ENCODE data around the gene ECT2.
"Not testable (repeated sequence)": the region's sequence is repeated elsewhere in the genome, so short reads cannot be mapped to it uniquely, and the experiment has no call there.

ECT2 gene

DNA sequence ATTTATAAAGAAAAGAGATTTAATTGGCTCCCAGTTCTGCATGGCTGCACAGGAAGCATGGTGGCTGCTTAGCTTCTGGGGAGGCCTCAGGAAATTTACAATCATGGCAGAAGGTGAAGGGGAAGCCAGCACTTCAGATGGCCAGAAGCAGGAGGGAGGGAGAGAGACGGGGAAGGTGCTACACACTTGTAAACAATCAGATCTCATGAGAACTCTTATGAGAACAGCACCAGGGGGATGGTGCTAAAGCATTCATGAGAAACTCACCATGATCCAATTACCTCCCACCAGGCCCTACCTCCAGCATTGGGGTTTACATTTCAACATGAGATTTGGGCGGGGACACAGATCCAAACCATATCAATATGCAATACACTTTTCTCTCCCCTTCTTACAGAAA is 73.7 kb downstream of the ECT2 start:
- Histone ChIP-seq H3K27ac (replicated peaks) (no peak overlapping the region), H3K4me3 (replicated peaks; ENCODE audit: insufficient read depth, low read length) (no peak overlapping the region), H3K27me3 (ENCODE audit: insufficient read depth, poor library complexity, severe bottlenecking) (no peaks in the 10 kb centered on the region)
- DNase-seq (ENCODE audit: low read depth in 1 of 2, low spot score in 1 of 2), result no peak
- TF ChIP-seq, protein P1, sequence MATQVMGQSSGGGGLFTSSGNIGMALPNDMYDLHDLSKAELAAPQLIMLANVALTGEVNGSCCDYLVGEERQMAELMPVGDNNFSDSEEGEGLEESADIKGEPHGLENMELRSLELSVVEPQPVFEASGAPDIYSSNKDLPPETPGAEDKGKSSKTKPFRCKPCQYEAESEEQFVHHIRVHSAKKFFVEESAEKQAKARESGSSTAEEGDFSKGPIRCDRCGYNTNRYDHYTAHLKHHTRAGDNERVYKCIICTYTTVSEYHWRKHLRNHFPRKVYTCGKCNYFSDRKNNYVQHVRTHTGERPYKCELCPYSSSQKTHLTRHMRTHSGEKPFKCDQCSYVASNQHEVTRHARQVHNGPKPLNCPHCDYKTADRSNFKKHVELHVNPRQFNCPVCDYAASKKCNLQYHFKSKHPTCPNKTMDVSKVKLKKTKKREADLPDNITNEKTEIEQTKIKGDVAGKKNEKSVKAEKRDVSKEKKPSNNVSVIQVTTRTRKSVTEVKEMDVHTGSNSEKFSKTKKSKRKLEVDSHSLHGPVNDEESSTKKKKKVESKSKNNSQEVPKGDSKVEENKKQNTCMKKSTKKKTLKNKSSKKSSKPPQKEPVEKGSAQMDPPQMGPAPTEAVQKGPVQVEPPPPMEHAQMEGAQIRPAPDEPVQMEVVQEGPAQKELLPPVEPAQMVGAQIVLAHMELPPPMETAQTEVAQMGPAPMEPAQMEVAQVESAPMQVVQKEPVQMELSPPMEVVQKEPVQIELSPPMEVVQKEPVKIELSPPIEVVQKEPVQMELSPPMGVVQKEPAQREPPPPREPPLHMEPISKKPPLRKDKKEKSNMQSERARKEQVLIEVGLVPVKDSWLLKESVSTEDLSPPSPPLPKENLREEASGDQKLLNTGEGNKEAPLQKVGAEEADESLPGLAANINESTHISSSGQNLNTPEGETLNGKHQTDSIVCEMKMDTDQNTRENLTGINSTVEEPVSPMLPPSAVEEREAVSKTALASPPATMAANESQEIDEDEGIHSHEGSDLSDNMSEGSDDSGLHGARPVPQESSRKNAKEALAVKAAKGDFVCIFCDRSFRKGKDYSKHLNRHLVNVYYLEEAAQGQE (IDR thresholded peaks at IDR 0.05; ENCODE audit: insufficient replicate concordance, low read depth), result no peak
- no peak for TF ChIP-seq GABPA (IDR thresholded peaks at IDR 0.05; ENCODE audit: low read depth)
- TF ChIP-seq, protein P2, sequence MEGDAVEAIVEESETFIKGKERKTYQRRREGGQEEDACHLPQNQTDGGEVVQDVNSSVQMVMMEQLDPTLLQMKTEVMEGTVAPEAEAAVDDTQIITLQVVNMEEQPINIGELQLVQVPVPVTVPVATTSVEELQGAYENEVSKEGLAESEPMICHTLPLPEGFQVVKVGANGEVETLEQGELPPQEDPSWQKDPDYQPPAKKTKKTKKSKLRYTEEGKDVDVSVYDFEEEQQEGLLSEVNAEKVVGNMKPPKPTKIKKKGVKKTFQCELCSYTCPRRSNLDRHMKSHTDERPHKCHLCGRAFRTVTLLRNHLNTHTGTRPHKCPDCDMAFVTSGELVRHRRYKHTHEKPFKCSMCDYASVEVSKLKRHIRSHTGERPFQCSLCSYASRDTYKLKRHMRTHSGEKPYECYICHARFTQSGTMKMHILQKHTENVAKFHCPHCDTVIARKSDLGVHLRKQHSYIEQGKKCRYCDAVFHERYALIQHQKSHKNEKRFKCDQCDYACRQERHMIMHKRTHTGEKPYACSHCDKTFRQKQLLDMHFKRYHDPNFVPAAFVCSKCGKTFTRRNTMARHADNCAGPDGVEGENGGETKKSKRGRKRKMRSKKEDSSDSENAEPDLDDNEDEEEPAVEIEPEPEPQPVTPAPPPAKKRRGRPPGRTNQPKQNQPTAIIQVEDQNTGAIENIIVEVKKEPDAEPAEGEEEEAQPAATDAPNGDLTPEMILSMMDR (IDR thresholded peaks at IDR 0.05; ENCODE audit: insufficient read depth, low read length), result no peak

DNA sequence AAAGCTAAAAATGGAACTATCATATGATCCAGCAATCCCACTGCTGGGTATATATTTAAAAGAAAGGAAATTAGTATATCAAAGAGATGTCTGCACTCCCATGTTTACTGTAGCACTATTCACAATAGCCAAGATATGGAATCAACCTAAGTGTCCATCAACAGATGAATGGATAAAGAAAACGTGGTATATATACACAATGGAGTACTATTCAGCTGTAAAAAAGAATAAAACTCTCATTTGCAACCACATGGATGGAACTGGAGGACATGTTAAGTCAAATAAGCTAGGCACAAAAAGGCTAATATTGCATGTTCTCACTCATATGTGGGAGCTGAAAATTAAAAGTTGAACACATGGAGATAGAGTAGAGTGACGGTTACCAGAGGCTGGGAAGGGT is 76.7 kb downstream of the ECT2 start:
- not testable (repeated sequence) for H3K4me3 ChIP-seq (replicated peaks; ENCODE audit: insufficient read depth, low read length); H3K27me3 ChIP-seq (ENCODE audit: insufficient read depth, poor library complexity, severe bottlenecking); H3K27ac ChIP-seq (replicated peaks); DNase-seq (ENCODE audit: low read depth in 1 of 2, low spot score in 1 of 2)

DNA sequence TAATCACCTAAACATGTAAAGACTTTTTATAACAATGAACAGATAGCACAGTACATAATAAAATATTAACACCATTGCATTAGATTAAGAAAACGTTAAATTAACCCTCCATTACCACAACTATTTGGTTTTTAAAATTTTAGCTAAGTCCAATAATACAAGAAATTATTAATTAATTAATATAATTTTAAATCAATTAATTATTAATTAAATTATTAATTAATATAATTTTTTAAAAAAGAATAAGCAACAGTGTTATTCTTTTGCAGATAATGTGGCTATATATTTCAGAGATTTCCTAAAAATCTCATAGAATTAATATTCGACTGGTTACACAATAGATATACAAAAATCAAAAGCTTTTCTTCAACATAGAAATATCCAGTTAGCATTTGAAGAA is 82.5 kb downstream of the ECT2 start:
- TF ChIP-seq POLR2AphosphoS5 (IDR thresholded peaks at IDR 0.05; ENCODE audit: low read depth), result no peak
- TF ChIP-seq, protein P2 (IDR thresholded peaks at IDR 0.05; ENCODE audit: insufficient read depth, low read length), result no peak
- TF ChIP-seq, protein P1 (IDR thresholded peaks at IDR 0.05; ENCODE audit: insufficient replicate concordance, low read depth), result no peak
- no peak overlapping the region for H3K4me3 ChIP-seq (replicated peaks; ENCODE audit: insufficient read depth, low read length)
- H3K27ac ChIP-seq (replicated peaks), result no peak overlapping the region
- H3K27me3 ChIP-seq (ENCODE audit: insufficient read depth, poor library complexity, severe bottlenecking), result no peaks in the 10 kb centered on the region
- no peak for DNase-seq (ENCODE audit: low read depth in 1 of 2, low spot score in 1 of 2)

DNA sequence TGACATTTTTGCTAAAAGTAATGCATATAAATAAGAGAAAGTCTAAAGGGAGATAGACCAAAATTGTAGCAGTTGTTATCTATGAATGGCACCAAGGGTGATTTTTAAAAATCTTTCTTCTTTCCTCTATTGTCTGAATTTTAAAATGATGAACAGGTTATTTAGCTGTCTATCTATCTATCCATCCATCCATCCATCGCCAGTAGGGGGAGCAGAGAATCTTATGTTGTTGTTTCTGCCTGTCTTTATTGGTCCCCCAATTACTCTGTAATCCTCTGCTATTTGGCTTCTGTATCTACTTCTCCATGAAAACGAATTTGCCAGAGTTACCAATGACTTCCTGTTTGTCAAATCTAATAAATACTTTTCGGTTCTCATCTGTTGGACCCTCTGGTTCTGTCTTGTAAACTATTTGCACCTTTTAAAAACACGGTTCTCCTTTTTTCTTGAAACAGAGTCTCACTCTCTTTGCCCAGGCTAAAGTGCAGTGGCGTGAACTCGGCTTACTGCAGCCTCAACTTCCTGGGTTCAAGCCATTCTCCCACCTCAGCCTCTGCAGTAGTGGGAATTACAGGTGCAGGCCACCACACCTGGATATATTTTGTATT is 86.0 kb downstream of the ECT2 start:
- DNase-seq (ENCODE audit: low read depth in 1 of 2, low spot score in 1 of 2), result peak in 1 of 2 experiments; percentile 49
- no peak overlapping the region for H3K27ac ChIP-seq (replicated peaks)
- TF ChIP-seq GABPA (IDR thresholded peaks at IDR 0.05; ENCODE audit: low read depth), result no peak
- TF ChIP-seq, protein P2 (IDR thresholded peaks at IDR 0.05; ENCODE audit: insufficient read depth, low read length), result peak; percentile 58

More for the DNA sequence above, 86.0 kb downstream of the ECT2 start:
- Histone ChIP-seq H3K27me3 (ENCODE audit: insufficient read depth, poor library complexity, severe bottlenecking) (no peaks in the 10 kb centered on the region), H3K4me3 (replicated peaks; ENCODE audit: insufficient read depth, low read length) (no peak overlapping the region)
